ENCODE data around the gene MCTP1.
"Not testable (repeated sequence)": the region's sequence is repeated elsewhere in the genome, so short reads cannot be mapped to it uniquely, and the experiment has no call there.

Gene MCTP1

DNA sequence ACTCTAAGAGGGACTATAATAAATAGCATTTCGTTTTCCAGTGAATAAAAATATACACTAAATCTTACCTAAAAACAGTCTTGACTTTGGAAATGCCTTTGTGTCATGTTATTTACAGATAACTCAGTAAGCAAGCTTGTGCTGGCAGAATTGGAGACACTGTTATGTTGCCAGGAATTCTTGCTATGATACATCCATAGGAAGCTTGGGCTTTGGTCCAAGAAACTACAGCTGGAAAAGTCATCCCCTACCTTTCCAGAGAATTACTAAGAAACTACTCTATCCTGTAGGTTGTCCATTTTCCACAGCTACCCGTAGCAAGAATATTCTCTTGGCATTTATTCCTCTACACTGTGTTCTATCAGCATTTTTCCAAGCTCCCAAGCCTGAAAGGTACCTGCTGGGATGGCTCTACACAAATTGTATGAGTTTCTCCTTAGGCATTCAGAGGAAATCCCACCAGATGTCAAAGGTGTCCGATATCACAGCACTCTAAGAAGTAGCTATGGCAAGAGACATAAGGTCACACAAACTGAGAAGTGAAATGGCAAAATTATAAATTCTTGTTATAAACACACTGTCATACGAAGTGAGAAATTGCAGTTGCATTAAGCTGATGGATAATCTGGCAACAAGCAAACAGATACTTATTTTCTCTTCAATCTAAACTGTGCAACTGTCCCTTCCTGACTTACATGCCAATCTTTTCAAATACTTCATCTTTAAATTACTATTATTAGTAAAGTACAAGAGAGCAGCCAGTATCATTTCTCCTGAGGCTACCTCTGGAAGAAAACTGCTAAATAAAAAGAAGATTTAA lies 68.5 kb downstream of the MCTP1 start:
- in situ Hi-C loops (cut with HindIII; ENCODE audit: low pct_unique_long_range_greater_than_20kb, low sequenced_read_pairs): no loop called here
- TF ChIP-seq JUND (IDR thresholded peaks at IDR 0.05; ENCODE audit: low read depth): no peak
- DNase-seq (ENCODE audit: low read depth in 1 of 2, low spot score in 1 of 2): no peak

DNA sequence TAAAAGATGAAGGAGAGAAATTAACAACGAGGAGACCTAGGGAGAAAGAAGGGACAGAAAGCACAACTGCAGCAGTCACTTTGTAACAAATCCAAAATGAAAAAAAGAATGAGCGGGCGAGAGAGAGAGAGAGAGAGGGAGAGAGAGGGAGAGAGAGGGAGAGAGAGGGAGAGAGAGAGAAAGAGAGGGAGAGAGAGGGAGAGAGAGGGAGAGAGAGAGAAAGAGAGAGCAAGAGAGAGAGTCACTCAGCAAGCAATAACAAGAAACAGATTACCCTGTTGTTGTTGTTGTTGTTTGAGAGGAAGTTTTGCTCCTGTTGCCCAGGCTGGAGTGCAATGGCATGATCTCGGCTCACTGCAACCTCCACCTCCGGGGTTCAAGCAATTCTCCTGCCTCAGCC lies 77.1 kb downstream of the MCTP1 start:
- in situ Hi-C loops (cut with HindIII; ENCODE audit: low pct_unique_long_range_greater_than_20kb, low sequenced_read_pairs); DNase-seq (ENCODE audit: low read depth in 1 of 2, low spot score in 1 of 2): not testable (repeated sequence)

DNA sequence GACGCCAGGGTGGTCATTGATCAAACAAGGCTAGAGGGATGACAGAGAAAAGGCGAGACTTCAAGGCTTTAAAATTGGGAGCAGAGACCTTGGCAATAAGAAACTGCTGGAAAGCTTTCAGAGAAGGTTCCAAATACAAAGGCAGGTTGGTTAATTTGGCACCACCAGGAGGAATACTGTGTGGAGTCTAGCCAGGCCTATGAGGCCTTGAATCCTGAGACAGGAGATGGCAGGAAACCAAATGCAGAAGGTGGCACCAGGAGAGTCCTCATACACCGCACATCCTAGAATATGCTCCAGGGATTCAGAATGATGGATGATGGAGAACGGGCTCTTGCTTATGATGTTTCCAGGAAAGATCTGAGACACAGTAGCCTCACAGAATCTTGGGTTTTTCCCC lies 90.0 kb downstream of the MCTP1 start:
- no peak for TF ChIP-seq JUND (IDR thresholded peaks at IDR 0.05; ENCODE audit: low read depth)
- DNase-seq (ENCODE audit: low read depth in 1 of 2, low spot score in 1 of 2): no peak
- in situ Hi-C loops (cut with HindIII; ENCODE audit: low pct_unique_long_range_greater_than_20kb, low sequenced_read_pairs): no loop called here

DNA sequence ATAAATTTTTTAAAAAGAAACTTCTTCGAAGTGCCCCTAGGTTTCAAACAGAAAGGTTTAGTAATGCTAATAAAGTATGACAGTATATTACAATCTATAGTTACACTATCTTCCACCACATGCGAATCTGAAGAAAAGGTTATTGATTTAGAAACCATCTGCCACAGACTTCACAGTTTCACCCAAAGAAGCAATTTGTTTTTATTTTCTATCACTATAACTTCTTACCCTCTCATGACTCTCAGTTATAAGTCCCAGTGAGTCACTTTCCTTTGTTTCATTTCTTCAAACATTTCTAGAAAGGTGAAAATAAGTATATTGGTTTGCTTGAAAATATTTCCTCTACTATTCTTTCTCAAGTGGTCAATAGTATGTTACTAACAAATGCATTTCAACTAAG lies 93.6 kb downstream of the MCTP1 start:
- TF ChIP-seq JUND (IDR thresholded peaks at IDR 0.05; ENCODE audit: low read depth): no peak
- DNase-seq (ENCODE audit: low read depth in 1 of 2, low spot score in 1 of 2): no peak
- in situ Hi-C loops (cut with HindIII; ENCODE audit: low pct_unique_long_range_greater_than_20kb, low sequenced_read_pairs): no loop called here

DNA sequence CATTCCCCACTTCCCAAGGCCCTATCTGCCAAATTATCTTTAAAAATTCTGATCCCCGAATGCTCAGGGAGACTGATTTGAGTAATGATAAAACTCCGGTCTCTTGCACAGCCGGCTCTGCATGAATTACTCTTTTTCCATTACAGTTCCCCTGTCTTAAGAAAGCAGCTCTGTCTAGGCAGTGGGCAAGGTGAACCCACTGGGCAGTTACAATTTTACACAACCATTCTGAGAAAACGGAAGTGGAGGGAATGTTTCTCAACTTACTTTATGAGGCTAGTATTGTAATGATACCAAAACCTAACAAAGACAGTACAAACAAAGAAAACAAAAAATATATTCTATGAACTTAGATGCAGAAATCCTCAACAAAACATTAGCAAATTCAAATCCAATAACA lies 100.0 kb downstream of the MCTP1 start:
- no peak for DNase-seq (ENCODE audit: low read depth in 1 of 2, low spot score in 1 of 2)
- in situ Hi-C loops (cut with HindIII; ENCODE audit: low pct_unique_long_range_greater_than_20kb, low sequenced_read_pairs): no loop called here
- TF ChIP-seq JUND (IDR thresholded peaks at IDR 0.05; ENCODE audit: low read depth): no peak

DNA sequence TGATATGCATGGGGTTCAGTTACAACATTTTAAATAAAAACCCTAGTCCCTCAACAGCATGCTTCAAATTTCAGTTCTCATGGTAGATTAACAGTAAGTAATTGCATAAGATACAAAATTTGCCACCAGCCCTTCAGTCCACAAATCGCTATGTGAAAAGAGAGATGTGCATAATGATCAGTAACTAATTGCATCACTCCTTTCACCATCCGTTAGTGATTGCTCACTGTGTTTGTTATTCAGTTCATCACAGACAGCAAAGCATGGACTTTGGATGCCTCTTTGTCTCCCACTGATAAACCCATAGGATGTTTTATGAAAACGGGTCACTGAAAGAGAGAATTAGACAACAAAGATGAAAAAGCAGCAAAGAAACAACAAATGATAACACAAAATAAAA lies 103.2 kb downstream of the MCTP1 start:
- TF ChIP-seq JUND (IDR thresholded peaks at IDR 0.05; ENCODE audit: low read depth): no peak
- in situ Hi-C loops (cut with HindIII; ENCODE audit: low pct_unique_long_range_greater_than_20kb, low sequenced_read_pairs): no loop called here
- DNase-seq (ENCODE audit: low read depth in 1 of 2, low spot score in 1 of 2): no peak

DNA sequence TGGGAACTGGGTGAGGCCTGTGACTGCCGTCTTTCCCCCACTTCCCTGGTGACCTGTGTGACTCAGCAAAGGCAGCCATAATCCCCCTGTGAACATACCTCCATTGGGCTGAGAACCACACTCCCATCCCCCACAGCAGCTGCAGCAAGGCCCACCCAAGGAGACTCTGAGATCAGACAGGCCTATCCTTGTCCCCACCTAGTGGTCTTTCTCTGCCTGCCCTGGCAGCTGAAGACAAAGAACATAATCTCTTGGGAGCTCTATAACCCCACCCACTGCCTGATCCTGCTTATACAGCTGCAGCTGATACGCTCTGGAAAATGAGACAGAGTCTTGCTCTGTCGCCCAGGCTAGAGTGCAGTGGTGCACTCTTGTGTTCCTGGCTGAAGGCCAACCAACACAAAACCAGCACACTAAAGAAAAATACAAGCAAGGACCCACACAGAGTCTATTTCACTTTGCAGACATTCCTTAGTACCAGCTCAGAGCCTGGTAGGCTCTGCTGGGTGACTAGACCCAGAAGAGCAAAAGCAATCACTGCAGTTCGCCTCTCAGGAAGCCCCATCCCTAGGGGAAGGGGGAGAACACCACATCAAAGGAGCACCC lies 106.7 kb downstream of the MCTP1 start:
- in situ Hi-C loops (cut with HindIII; ENCODE audit: low pct_unique_long_range_greater_than_20kb, low sequenced_read_pairs): no loop called here
- DNase-seq (ENCODE audit: low read depth in 1 of 2, low spot score in 1 of 2): no peak
- no peak for TF ChIP-seq JUND (IDR thresholded peaks at IDR 0.05; ENCODE audit: low read depth)

DNA sequence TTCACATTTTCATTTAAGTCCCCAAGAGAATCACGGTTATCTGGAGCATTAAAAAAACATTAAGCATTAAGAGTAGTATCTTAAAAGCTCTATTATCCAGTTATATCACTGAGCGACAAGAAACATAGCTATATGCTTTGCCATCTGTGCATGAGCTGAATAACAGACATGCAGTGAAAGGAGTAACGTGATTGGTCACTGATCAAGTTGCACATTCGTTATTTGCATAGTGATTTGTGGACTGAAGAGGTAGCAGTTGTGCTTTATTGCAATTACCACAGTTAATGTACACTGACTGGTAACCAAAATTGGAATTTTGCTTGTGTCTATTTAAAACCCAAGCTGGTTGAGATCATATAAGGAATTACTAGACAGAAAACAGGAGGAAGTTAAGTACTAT lies 107.4 kb downstream of the MCTP1 start:
- in situ Hi-C loops (cut with HindIII; ENCODE audit: low pct_unique_long_range_greater_than_20kb, low sequenced_read_pairs): no loop called here
- DNase-seq (ENCODE audit: low read depth in 1 of 2, low spot score in 1 of 2): no peak
- TF ChIP-seq JUND (IDR thresholded peaks at IDR 0.05; ENCODE audit: low read depth): no peak

DNA sequence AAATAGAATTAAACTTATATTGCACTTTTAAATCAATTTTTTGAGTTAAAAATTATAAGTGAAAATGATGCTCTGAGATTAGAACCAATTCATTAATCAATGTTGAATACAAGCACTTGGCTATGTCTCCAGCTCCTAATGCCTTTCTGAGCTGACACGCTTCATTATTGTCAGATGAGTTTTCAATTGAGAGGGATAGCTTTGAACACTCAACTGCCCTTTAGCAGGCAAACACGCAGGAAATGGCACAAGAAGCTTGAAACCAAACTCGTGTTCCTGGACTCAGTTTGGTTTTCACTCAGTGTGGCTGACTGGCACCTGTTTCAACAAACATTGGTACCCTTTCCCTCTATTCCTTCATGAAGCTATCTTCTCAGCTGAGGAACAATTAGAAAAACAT lies 109.8 kb downstream of the MCTP1 start:
- TF ChIP-seq JUND (IDR thresholded peaks at IDR 0.05; ENCODE audit: low read depth): no peak
- in situ Hi-C loops (cut with HindIII; ENCODE audit: low pct_unique_long_range_greater_than_20kb, low sequenced_read_pairs): no loop called here
- DNase-seq (ENCODE audit: low read depth in 1 of 2, low spot score in 1 of 2): no peak

DNA sequence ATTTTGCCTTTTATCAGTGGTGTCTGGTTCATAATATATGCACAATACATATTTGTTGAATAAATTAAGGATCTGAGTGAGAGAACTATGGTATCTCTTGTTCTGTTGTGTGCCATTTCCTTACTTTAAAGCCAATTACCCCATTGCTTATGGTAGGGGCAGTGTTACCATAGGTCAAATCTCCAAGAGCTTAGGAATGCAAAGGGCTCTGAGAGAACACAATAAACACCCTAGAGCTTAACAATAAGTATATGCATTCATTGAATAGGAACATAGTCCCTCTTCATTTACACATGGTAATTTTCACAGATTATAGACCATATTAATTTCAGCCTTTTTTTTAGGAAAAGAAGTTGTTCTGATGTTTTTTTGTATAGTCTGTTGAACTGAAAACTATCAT lies 112.2 kb downstream of the MCTP1 start:
- in situ Hi-C loops (cut with HindIII; ENCODE audit: low pct_unique_long_range_greater_than_20kb, low sequenced_read_pairs): no loop called here
- DNase-seq (ENCODE audit: low read depth in 1 of 2, low spot score in 1 of 2): no peak
- TF ChIP-seq JUND (IDR thresholded peaks at IDR 0.05; ENCODE audit: low read depth): no peak

DNA sequence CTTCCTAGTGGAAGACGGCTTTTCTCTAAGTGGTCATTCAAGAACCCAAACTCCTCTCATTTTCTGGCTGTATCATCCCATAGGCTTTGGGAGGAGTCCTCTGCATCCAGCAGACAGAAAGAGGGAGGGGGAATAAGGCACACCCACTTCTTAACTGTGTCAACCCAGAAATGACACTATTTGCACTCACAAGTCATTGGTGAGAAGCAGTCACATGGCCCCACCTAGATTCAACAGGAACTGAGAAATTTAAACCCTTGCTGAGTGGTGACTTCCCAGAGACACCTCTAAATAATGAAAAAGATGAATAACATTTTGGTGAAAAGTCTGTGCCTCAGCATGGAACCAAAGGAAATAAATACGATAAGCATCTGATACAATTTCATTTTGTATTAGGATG lies 120.0 kb downstream of the MCTP1 start:
- DNase-seq (ENCODE audit: low read depth in 1 of 2, low spot score in 1 of 2): no peak
- in situ Hi-C loops (cut with HindIII; ENCODE audit: low pct_unique_long_range_greater_than_20kb, low sequenced_read_pairs): no loop called here
- TF ChIP-seq JUND (IDR thresholded peaks at IDR 0.05; ENCODE audit: low read depth): no peak

DNA sequence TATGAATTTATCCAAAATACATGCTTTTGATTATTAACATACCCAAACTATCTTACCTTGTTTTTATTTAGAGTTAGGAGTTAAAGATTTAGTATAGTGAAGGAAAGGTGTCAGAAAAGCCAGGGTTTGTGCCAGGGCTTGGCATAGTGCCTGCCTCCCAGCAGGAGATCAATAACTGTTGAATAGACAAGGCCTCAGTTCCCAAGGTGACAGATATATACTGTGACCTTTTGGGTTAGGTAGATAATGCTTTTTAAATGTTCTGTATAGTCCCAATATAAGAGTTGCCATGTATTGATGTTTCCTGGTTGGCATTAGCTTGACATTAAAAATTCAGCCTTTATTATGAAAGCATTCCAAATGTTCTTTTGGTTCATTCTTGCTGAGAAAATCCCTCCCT lies 121.8 kb downstream of the MCTP1 start:
- no peak for TF ChIP-seq JUND (IDR thresholded peaks at IDR 0.05; ENCODE audit: low read depth)
- no peak for DNase-seq (ENCODE audit: low read depth in 1 of 2, low spot score in 1 of 2)
- in situ Hi-C loops (cut with HindIII; ENCODE audit: low pct_unique_long_range_greater_than_20kb, low sequenced_read_pairs): no loop called here

DNA sequence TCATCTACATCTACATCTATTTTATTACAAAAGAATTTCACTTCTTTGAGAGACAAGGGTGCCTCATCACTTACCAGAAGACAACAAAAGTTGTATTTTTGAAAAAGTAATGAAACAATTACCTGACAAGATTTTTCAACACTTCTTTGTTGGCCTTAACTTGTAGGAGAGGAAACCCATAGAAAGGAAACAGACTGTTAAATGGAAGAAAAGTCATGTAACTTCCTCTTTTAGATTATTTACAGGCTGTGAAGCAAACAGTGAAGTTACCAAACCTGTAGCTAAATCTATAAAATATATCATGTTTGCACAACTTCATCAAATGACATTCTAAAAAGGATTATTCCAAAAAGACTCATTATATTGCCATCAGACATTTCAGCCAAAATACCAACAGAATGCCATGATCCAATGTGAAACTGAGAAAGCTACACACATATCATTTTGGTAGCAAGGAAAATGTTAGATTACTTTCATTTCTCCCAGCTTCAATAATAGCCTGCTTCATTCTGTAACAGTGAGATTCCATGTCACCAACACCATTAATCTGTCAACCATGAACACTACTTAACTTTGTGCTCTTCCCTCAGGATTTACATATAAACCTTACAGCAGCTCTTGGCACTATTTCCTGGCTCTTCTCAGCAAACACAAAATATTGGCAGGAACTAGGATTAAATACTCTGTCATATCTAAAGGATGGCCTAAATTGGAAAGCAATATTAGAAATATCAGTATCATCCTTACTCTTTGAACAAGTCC lies 122.5 kb downstream of the MCTP1 start:
- in situ Hi-C loops (cut with HindIII; ENCODE audit: low pct_unique_long_range_greater_than_20kb, low sequenced_read_pairs): no loop called here

More for the DNA sequence above, 122.5 kb downstream of the MCTP1 start:
- no peak for TF ChIP-seq JUND (IDR thresholded peaks at IDR 0.05; ENCODE audit: low read depth)
- no peak for DNase-seq (ENCODE audit: low read depth in 1 of 2, low spot score in 1 of 2)
